H1 (cell line): Measurements from ENCODE around the gene UFSP2. TPM values are rescaled to one million over a fixed set of nuclear protein-coding genes. Genes with fewer than 3 reads are reported as not detected.

Experiments
- CTCF ChIA-PET: fragments of 300-600 bp; sonication (Branson Sonifier 250); formaldehyde crosslinking; loops from one replicate; lab custom pipeline; 2021; ENCODE audit not compliant: partially characterized antibody; lab: Charles Lee
- POLR2A ChIA-PET: fragments of 300-600 bp; sonication (Branson Sonifier 250); formaldehyde crosslinking; loops from one replicate; lab custom pipeline; 2021; ENCODE audit warnings: inconsistent platforms; ENCODE audit not compliant: partially characterized antibody; lab: Charles Lee
- DNase-seq, 2 experiments: peaks; one replicate each; pipeline versions ENCODE4 v3.0.0 to v3.0.0-alpha.2; 2010 to 2022; ENCODE audit warnings: low spot score in 2 of 2, low read depth in 1 of 2, mixed read lengths in 1 of 2
- FAIRE-seq: peaks from 2 replicates; lab custom pipeline; 2011; peaks lifted over from hg19 to GRCh38; lab: Jason Lieb, UNC
- H2AFZ ChIP-seq: 2 replicates; pipeline ENCODE4 v1.8.1; 2012; ENCODE audit warnings: low read length, inconsistent platforms
- H2AK5ac ChIP-seq: 2 replicates; pipeline ENCODE4 v1.6.1; 2013; ENCODE audit warnings: low read depth, low read length
- H2BK120ac ChIP-seq: replicated peaks from 2 replicates; pipeline ENCODE3; 2013; ENCODE audit warnings: low read depth, low read length, inconsistent platforms
- H2BK12ac ChIP-seq: 2 replicates; pipeline ENCODE4 v1.6.1; 2013; ENCODE audit warnings: low read depth, low read length
- H2BK15ac ChIP-seq: 2 replicates; pipeline ENCODE4 v1.6.1; 2013; ENCODE audit warnings: low read length
- H2BK20ac ChIP-seq: 2 replicates; pipeline ENCODE4 v1.6.1; 2013; ENCODE audit warnings: low read length
- H2BK5ac ChIP-seq: 2 replicates; pipeline ENCODE4 v1.6.1; 2013; ENCODE audit warnings: low read depth, low read length
- H3K14ac ChIP-seq: 2 replicates; pipeline ENCODE4 v1.6.1; 2013; ENCODE audit warnings: inconsistent platforms; ENCODE audit not compliant: insufficient read length
- H3K18ac ChIP-seq: 2 replicates; pipeline ENCODE4 v1.6.1; 2013; ENCODE audit warnings: low read length; ENCODE audit errors: extremely low read depth
- H3K23ac ChIP-seq: 2 replicates; pipeline ENCODE4 v1.6.1; 2013; ENCODE audit warnings: inconsistent platforms; ENCODE audit not compliant: insufficient read length
- H3K23me2 ChIP-seq: 2 replicates; pipeline ENCODE4 v1.6.1; 2013; ENCODE audit warnings: low read depth, low read length
- H3K27ac ChIP-seq: 2 replicates; pipeline ENCODE4 v1.6.1; 2011; ENCODE audit warnings: low read depth, low read length, inconsistent platforms
- H3K27me3 ChIP-seq, 4 experiments: replicated peaks in 1 of 4; 1 replicate in 1 of 4; 2 replicates in 3 of 4; pipeline versions ENCODE4 v1.6.1 to v1.8.1; 2011 to 2013; ENCODE audit warnings: low read length in 3 of 4, mild to moderate bottlenecking in 3 of 4, inconsistent platforms in 2 of 4, mixed read lengths in 2 of 4, moderate library complexity in 1 of 4; ENCODE audit not compliant: control insufficient read depth in 3 of 4, insufficient read depth in 3 of 4; ENCODE audit errors: extremely low read depth in 1 of 4
- H3K36me3 ChIP-seq, 4 experiments: 2 replicates each; pipeline versions ENCODE4 v1.6.1 to v1.8.1; 2011 to 2013; ENCODE audit warnings: mild to moderate bottlenecking in 4 of 4, low read length in 3 of 4, moderate library complexity in 2 of 4, control low read depth in 1 of 4, inconsistent platforms in 1 of 4; ENCODE audit not compliant: insufficient read depth in 4 of 4, control insufficient read depth in 2 of 4
- H3K4ac ChIP-seq: replicated peaks from 2 replicates; pipeline ENCODE3; 2013; ENCODE audit warnings: low read length, low read depth, mixed read lengths, inconsistent platforms; ENCODE audit not compliant: insufficient read length
- H3K4me1 ChIP-seq, 4 experiments: replicated peaks in 1 of 4; 1 replicate in 1 of 4; 2 replicates in 3 of 4; pipeline versions ENCODE4 v1.6.1 to v1.8.1; 2011 to 2013; ENCODE audit warnings: low read length in 3 of 4, inconsistent platforms in 2 of 4, mixed read lengths in 1 of 4; ENCODE audit not compliant: insufficient read depth in 4 of 4, control insufficient read depth in 3 of 4
- H3K4me2 ChIP-seq, 2 experiments: 2 replicates each; pipeline versions ENCODE4 v1.6.1 to v1.8.1; 2011 to 2013; ENCODE audit warnings: low read depth in 2 of 2, low read length in 2 of 2, control low read depth in 1 of 2, inconsistent platforms in 1 of 2, mild to moderate bottlenecking in 1 of 2; ENCODE audit not compliant: insufficient read depth in 1 of 2
- H3K4me3 ChIP-seq, 4 experiments: fragments of 200-600, 300-600 bp in 1 of 4; sonication (generic), shearing (Covaris generic), sonication (Bioruptor Twin) in 1 of 4; 2 replicates each; pipeline versions ENCODE4 v1.5.1 to v1.8.1; 2011 to 2016; ENCODE audit warnings: low read length in 4 of 4, low read depth in 3 of 4, control low read depth in 2 of 4, inconsistent platforms in 2 of 4, mild to moderate bottlenecking in 2 of 4, mixed read lengths in 1 of 4, moderate library complexity in 1 of 4; ENCODE audit not compliant: insufficient read depth in 2 of 4; ENCODE audit errors: extremely low read depth in 1 of 4
- H3K56ac ChIP-seq: replicated peaks from 2 replicates; pipeline ENCODE3; 2013; ENCODE audit warnings: low read depth, mild to moderate bottlenecking, mixed read lengths, low read length, inconsistent platforms; ENCODE audit not compliant: insufficient read length
- H3K79me1 ChIP-seq: 2 replicates; pipeline ENCODE4 v1.6.1; 2013; ENCODE audit warnings: low read depth, low read length, control low read depth
- H3K79me2 ChIP-seq, 2 experiments: 2 replicates each; pipeline versions ENCODE4 v1.6.1 to v1.8.1; 2012 to 2013; ENCODE audit warnings: low read length in 2 of 2, mild to moderate bottlenecking in 2 of 2, inconsistent platforms in 1 of 2; ENCODE audit not compliant: insufficient read depth in 2 of 2, control insufficient read depth in 1 of 2
- H3K9ac ChIP-seq, 4 experiments: replicated peaks in 1 of 4; 1 replicate in 1 of 4; 2 replicates in 3 of 4; pipeline versions ENCODE4 v1.6.1 to v1.8.1; 2011 to 2013; ENCODE audit warnings: low read depth in 3 of 4, low read length in 3 of 4, control low read depth in 2 of 4, mild to moderate bottlenecking in 2 of 4, moderate library complexity in 2 of 4, inconsistent platforms in 1 of 4; ENCODE audit errors: extremely low read depth in 1 of 4
- H3K9me3 ChIP-seq, 2 experiments: 2 replicates each; pipeline versions ENCODE4 v1.6.1 to v1.8.1; 2012 to 2013; ENCODE audit warnings: mild to moderate bottlenecking in 2 of 2, moderate library complexity in 2 of 2, control low read depth in 1 of 2, inconsistent platforms in 1 of 2, low read depth in 1 of 2, low read length in 1 of 2, mixed read lengths in 1 of 2; ENCODE audit not compliant: insufficient read depth in 2 of 2
- H4K20me1 ChIP-seq, 2 experiments: replicated peaks in 1 of 2; 2 replicates each; pipeline versions ENCODE3 to v1.8.1; 2011 to 2013; ENCODE audit warnings: inconsistent platforms in 2 of 2, low read length in 2 of 2, mild to moderate bottlenecking in 1 of 2; ENCODE audit not compliant: insufficient read depth in 2 of 2, control insufficient read depth in 1 of 2
- H4K5ac ChIP-seq: 2 replicates; pipeline ENCODE4 v1.6.1; 2013; ENCODE audit warnings: low read length, low read depth, mixed read lengths, inconsistent platforms; ENCODE audit not compliant: insufficient read length
- H4K8ac ChIP-seq: 2 replicates; pipeline ENCODE4 v1.8.0; 2013; ENCODE audit warnings: mild to moderate bottlenecking, moderate library complexity, low read length, inconsistent platforms; ENCODE audit not compliant: insufficient read depth; ENCODE audit errors: extremely low read depth
- H4K91ac ChIP-seq: replicated peaks from 2 replicates; pipeline ENCODE3; 2013; ENCODE audit warnings: low read length, mixed read lengths, inconsistent platforms; ENCODE audit not compliant: insufficient read length
- CREB1 ChIP-seq: IDR thresholded peaks from 2 replicates; pipeline ENCODE4 v1.6.1; 2012; ENCODE audit warnings: inconsistent platforms
- SP4 ChIP-seq: IDR thresholded peaks from 2 replicates; pipeline ENCODE4 v1.6.1; 2012; ENCODE audit warnings: low read length, inconsistent platforms
- WGBS, 2 experiments: shearing (Covaris generic) in 1 of 2; methylation state at CpG; one replicate each; pipeline versions ENCODE4 v1.1.6 to v1.1.7; 2013 to 2015; ENCODE audit warnings: low lambda C conversion rate in 2 of 2, mixed read lengths in 2 of 2, inconsistent platforms in 1 of 2, low coverage in 1 of 2, missing lambda C conversion rate in 1 of 2; ENCODE audit not compliant: insufficient replicate concordance in 2 of 2, insufficient coverage in 1 of 2, insufficient read length in 1 of 2; ENCODE audit errors: extremely low coverage in 1 of 2, missing lambda C conversion rate in 1 of 2; 5-methylcytosine and 5-hydroxymethylcytosine counted together
- polyA plus RNA-seq, 7 experiments: library from polyadenylated mRNA; depleted of rRNA in 3 of 7; stranded (reverse) in 5 of 7; unstranded in 2 of 7; fragments of >200 nt in 5 of 7; fragments of 200-250 nt in 2 of 7; gene quantifications; 1 replicate in 5 of 7; 2 replicates in 1 of 7; 4 replicates in 1 of 7; pipeline versions ENCODE4 v1.2.1 to v1.2.3, GENCODE V29; 2011 to 2013; ENCODE audit warnings: missing spikeins in 2 of 7, mixed read lengths in 2 of 7
- total RNA-seq: library from RNA; stranded (reverse); fragmentation: NEBNext Ultra II Directional; extraction: Animal tissue kit (Norgen Biotek cat#: 25700); gene quantifications from 2 replicates; pipeline ENCODE4 v1.2.1, GENCODE V29; 2021

The UFSP2 gene
- total and polyA plus RNA-seq, 2 of the 8 experiments (the other 6 are each of a cell fraction or from before 2014, with no cell fraction given) = 22.9 to 26.0 TPM

GRCh38 chr4:185412412-185412811 lies 13.4 kb downstream of the UFSP2 start:
- Histone ChIP-seq H3K9me3 (no peaks in the 10 kb centered on the region; a peak in 1 of 4 replicates), H4K8ac (no peak overlapping the region), H3K27ac (no peak overlapping the region), H4K5ac (no peak overlapping the region), H3K4ac (no peak overlapping the region), H2BK20ac (no peak overlapping the region), H3K4me3 (no peak overlapping the region), H3K79me2 (no peaks in the 10 kb centered on the region), H3K23me2 (no peaks in the 10 kb centered on the region), H2AFZ (no peak overlapping the region), H3K27me3 (no peaks in the 10 kb centered on the region), H3K56ac (no peak overlapping the region), H4K91ac (no peak overlapping the region), H3K36me3 (peaks cover 0 to 26% (median 7%) of the 10 kb centered on the region in 4 experiments; a peak in 4 of 8 replicates), H3K9ac (no peak overlapping the region), H2AK5ac (no peak overlapping the region), H3K23ac (no peak overlapping the region), H3K4me1 (no peaks in the 10 kb centered on the region), H4K20me1 (peaks cover 0 to 4% of the 10 kb centered on the region in 2 experiments), H2BK120ac (no peak overlapping the region), H2BK12ac (no peak overlapping the region), H2BK5ac (no peak overlapping the region), H3K4me2 (no peak overlapping the region), H3K14ac (no peak overlapping the region), H3K79me1 (no peaks in the 10 kb centered on the region), H2BK15ac (no peak overlapping the region), H3K18ac (no peak overlapping the region)
- POLR2A ChIA-PET = interaction anchor here (0.6 kb wide), 1 partner anchor 348 kb away, joined by 3 read pairs; no protein-coding TSS in a partner anchor
- WGBS, 2 experiments = 88% methylated on average over 5 of the region's 5 CpGs; no CpG with 5 or more reads in 1 of the 2 experiments
- DNase-seq (no peak), FAIRE-seq (no peak)
- CTCF ChIA-PET = no interaction called here
- TF ChIP-seq SP4 (no peak), CREB1 (no peak)
